ENCODE results near the gene FAM3D. TPM values are rescaled to one million over a fixed set of nuclear protein-coding genes. Genes with fewer than 3 reads are reported as not detected.

The FAM3D gene
- polyA plus RNA-seq, 1 experiment: not detected

DNA sequence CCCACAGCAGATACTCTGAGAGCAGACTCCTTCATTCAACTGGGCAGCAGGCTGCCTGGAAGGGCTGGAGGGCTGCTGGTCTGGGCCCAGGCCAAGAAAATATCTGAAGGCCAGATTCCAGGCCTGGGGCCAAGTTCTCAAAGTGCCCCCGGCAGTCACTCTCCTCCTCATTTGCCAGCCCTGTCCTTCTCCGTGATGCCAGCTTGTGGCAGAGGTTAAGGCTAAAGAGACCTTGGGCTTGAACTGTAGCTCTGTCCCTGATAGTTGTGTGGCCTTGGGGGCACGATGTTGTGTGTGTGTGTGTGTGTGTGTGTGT is 39.0 kb downstream of the FAM3D start:
- ChIA-PET POLR2A (no interaction called here), CTCF (interaction anchor here (0.6 to 15.2 kb wide), 9 partner anchors 13 to 321 kb away, joined by 3 to 371 read pairs (median 4); partner anchors contain the start of gene FAM107A)
- Histone ChIP-seq H3K27me3 (ENCODE audit: control insufficient read depth, insufficient read depth, low read length) (no peaks in the 10 kb centered on the region), H3K36me3 (ENCODE audit: control insufficient read depth, insufficient read depth, low read length) (no peaks in the 10 kb centered on the region), H3K4me3 (ENCODE audit: low read depth, low read length) (no peak overlapping the region)
- DNase-seq (ENCODE audit: low read depth): no peak
- no peak for TF ChIP-seq CTCF (IDR thresholded peaks at IDR 0.05; ENCODE audit: insufficient read depth, low read depth, low read length)

- Histone ChIP-seq H3K36me3 (ENCODE audit: control insufficient read depth, insufficient read depth, low read length) (no peaks in the 10 kb centered on the region), H3K4me3 (ENCODE audit: low read depth, low read length) (no peak overlapping the region), H3K27me3 (ENCODE audit: control insufficient read depth, insufficient read depth, low read length) (no peaks in the 10 kb centered on the region)
- ChIA-PET POLR2A (interaction anchor here (0.6 kb wide), 1 partner anchor 275 kb away, joined by 4 read pairs; no protein-coding TSS in a partner anchor), CTCF (interaction anchor here (0.6 to 15.2 kb wide), 9 partner anchors 12 to 320 kb away, joined by 3 to 371 read pairs (median 3); partner anchors contain the start of gene FAM107A)
- no peak for DNase-seq (ENCODE audit: low read depth)
- no peak for TF ChIP-seq CTCF (IDR thresholded peaks at IDR 0.05; ENCODE audit: insufficient read depth, low read depth, low read length)
Observed at GRCh38 chr3:58626841-58627569, 39.6 kb downstream of the FAM3D start.

DNA sequence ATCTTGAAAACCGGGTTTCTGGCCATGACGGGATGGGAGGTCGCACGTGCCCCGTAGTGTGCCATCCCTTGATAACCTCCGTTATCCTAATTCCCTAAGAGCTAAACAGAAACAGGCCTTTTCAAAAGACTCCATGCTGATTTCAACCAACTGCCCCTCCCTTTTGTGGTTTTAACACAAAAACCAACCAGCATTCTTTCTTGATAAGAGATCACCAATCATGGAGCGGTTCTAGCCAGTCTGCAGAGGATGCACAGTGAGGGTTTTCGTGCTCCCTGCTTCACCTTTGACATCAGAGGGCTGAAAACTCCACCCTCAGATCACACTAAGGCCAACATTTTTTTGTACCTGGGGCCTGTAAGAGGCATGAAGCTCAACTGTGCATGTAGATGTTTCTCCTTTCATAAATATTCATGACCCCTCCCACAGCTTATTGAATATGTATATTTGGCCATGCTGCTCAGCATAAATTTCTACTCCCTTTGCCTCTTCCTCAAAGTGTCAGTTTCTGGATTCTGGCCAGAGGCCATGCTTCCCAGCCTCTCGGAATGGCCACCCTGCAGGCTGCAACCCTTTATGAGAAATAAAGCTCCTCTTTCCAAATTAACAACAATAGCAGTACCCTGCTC is 41.3 kb downstream of the FAM3D start:
- CTCF ChIA-PET: interaction anchor here (0.9 to 15.2 kb wide), 4 partner anchors 13 to 319 kb away, joined by 3 to 371 read pairs (median 4); partner anchors contain the start of genes FAM107A, HTD2 and RPP14
- DNase-seq (ENCODE audit: low read depth): no peak
- TF ChIP-seq CTCF (IDR thresholded peaks at IDR 0.05; ENCODE audit: insufficient read depth, low read depth, low read length): no peak

DNA sequence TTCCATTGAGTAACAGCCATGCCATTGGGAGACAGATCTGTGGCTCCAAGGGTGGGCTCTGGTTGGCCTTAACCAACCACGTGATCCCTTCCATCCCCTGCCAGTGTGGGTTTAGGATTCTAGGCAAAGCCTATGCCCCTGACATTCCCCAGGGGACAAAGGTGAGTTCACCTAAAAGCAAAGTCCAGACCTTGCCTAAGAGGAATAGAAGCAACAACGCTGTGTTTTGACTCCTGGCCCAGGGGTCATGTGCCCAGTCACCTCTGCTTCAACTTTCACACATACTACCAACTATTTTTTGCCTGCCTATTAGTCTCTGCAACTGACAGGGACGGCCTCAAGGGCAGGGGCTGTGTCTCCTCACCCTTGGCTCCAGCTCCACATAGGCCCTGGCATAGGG is 42.0 kb downstream of the FAM3D start:
- POLR2A ChIA-PET: no interaction called here
- DNase-seq (ENCODE audit: low read depth): no peak
- Histone ChIP-seq H3K4me3 (ENCODE audit: low read depth, low read length) (no peak overlapping the region), H3K27me3 (ENCODE audit: control insufficient read depth, insufficient read depth, low read length) (0 out of 2 replicates have a peak, but pooled peaks cover 2% of the 10 kb centered on the region), H3K36me3 (ENCODE audit: control insufficient read depth, insufficient read depth, low read length) (no peaks in the 10 kb centered on the region)
- CTCF ChIA-PET: interaction anchor here (15.2 kb wide), 1 partner anchor 54 kb away, joined by 371 read pairs; the partner anchor contains the start of gene FAM107A
- no peak for TF ChIP-seq CTCF (IDR thresholded peaks at IDR 0.05; ENCODE audit: insufficient read depth, low read depth, low read length)

More for the DNA sequence above, 41.3 kb downstream of the FAM3D start:
- Histone ChIP-seq H3K27me3 (ENCODE audit: control insufficient read depth, insufficient read depth, low read length) (0 out of 2 replicates have a peak, but pooled peaks cover 2% of the 10 kb centered on the region), H3K4me3 (ENCODE audit: low read depth, low read length) (no peak overlapping the region), H3K36me3 (ENCODE audit: control insufficient read depth, insufficient read depth, low read length) (no peaks in the 10 kb centered on the region)
- POLR2A ChIA-PET: no interaction called here

DNA sequence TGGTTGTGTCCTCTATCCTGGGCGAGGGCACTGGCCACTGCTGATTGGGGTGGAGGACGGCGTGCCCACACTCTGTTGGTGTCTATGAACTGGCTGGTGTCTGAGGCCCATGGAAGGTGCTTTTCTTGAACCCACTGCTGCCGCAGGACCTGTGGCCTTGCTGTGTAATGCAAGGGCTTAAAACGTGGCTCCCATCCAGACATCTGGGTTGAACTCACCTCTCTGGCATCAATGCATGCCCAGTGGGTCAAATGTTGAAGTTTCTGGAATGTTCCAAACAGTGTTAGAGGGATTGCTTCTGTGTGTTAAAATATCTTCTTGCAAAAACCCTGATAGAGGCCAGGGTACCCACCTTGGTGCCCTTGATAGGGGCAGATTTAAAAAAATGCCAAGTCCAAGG is 42.6 kb downstream of the FAM3D start:
- Histone ChIP-seq H3K36me3 (ENCODE audit: control insufficient read depth, insufficient read depth, low read length) (no peaks in the 10 kb centered on the region), H3K4me3 (ENCODE audit: low read depth, low read length) (no peak overlapping the region), H3K27me3 (ENCODE audit: control insufficient read depth, insufficient read depth, low read length) (0 out of 2 replicates have a peak, but pooled peaks cover 2% of the 10 kb centered on the region)
- no peak for TF ChIP-seq CTCF (IDR thresholded peaks at IDR 0.05; ENCODE audit: insufficient read depth, low read depth, low read length)
- CTCF ChIA-PET: interaction anchor here (0.9 to 15.2 kb wide), 5 partner anchors 9 to 64 kb away, joined by 3 to 371 read pairs (median 4); partner anchors contain the start of gene FAM107A
- POLR2A ChIA-PET: no interaction called here
- no peak for DNase-seq (ENCODE audit: low read depth)

All from BJ (cell line).